GM12878 (cell line): ENCODE data around the gene AADACL2. TPM values are rescaled to one million over a fixed set of nuclear protein-coding genes. Genes with fewer than 3 reads are reported as not detected.

Source experiments
- ATAC-seq: fragments of 200-7000 bp; cut with Tn5 transposase; 3 replicates; pipeline ENCODE4 v1.9.1; 2020; ENCODE audit warnings: mild to moderate bottlenecking, moderate library complexity
- BruUV-seq: library from RNA; stranded (reverse); fragments of 400-500 nt; replicated peaks from 2 replicates; lab custom pipeline; 2021; lab: Mats Ljungman, UMichigan
- CTCF ChIA-PET: fragments of 300-600 bp; sonication (Branson Sonifier 250); formaldehyde crosslinking; extraction: SDS; loops from one replicate; lab custom pipeline; 2021; ENCODE audit warnings: inconsistent platforms; lab: Yijun Ruan, JAX
- POLR2A ChIA-PET: fragments of 350-600 bp; formaldehyde crosslinking; extraction: SDS; loops from one replicate; lab custom pipeline; 2021; ENCODE audit warnings: inconsistent platforms; lab: Charles Lee
- RAD21 ChIA-PET: fragments of 300-600 bp; sonication (Branson Sonifier 250); formaldehyde crosslinking; loops from one replicate; lab custom pipeline; 2023; ENCODE audit warnings: antibody characterized with exemption; ENCODE audit not compliant: unreplicated experiment; lab: Charles Lee
- SMC1A ChIA-PET: fragments of 300-600 bp; sonication (Branson Sonifier 250); formaldehyde crosslinking; loops from one replicate; lab custom pipeline; 2023; ENCODE audit not compliant: unreplicated experiment, uncharacterized antibody; lab: Charles Lee
- DNase-seq: peaks from one replicate; pipeline ENCODE4 v3.0.0-alpha.2; 2011; ENCODE audit warnings: low read depth, low spot score
- FAIRE-seq: peaks from 3 replicates; lab custom pipeline; 2011; peaks lifted over from hg19 to GRCh38; lab: Jason Lieb, UNC
- H2AFZ ChIP-seq: 2 replicates; pipeline ENCODE4 v1.6.0; 2011; ENCODE audit warnings: low read depth, low read length, control low read depth; ENCODE audit not compliant: control insufficient read depth
- H3K27ac ChIP-seq: 2 replicates; pipeline ENCODE4 v1.5.1; 2011; ENCODE audit warnings: control low read depth; ENCODE audit not compliant: control insufficient read depth, insufficient read depth
- H3K27me3 ChIP-seq, 2 experiments: replicated peaks in 1 of 2; 2 replicates each; pipeline versions ENCODE4 v1.6.0 to v1.6.1; 2011; ENCODE audit warnings: low read length in 1 of 2; ENCODE audit not compliant: control insufficient read depth in 2 of 2, insufficient read depth in 2 of 2
- H3K36me3 ChIP-seq, 2 experiments: 2 replicates each; pipeline ENCODE4 v1.5.1; 2011; ENCODE audit warnings: low read length in 1 of 2; ENCODE audit not compliant: control insufficient read depth in 2 of 2, insufficient read depth in 2 of 2
- H3K4me1 ChIP-seq: 2 replicates; pipeline ENCODE4 v1.6.1; 2011; ENCODE audit warnings: mild to moderate bottlenecking, low read length, moderate library complexity, mixed read lengths; ENCODE audit not compliant: control insufficient read depth, insufficient read depth
- H3K4me2 ChIP-seq: 2 replicates; pipeline ENCODE4 v1.6.0; 2011; ENCODE audit warnings: control low read depth; ENCODE audit not compliant: control insufficient read depth, insufficient read depth
- H3K4me3 ChIP-seq: fragments of 200-600 bp; sonication (generic); 2 replicates; pipeline ENCODE4 v1.5.1; 2016
- H3K79me2 ChIP-seq: 2 replicates; pipeline ENCODE4 v1.6.0; 2011; ENCODE audit warnings: low read length; ENCODE audit not compliant: control insufficient read depth, insufficient read depth
- H3K9ac ChIP-seq: 2 replicates; pipeline ENCODE4 v1.8.0; 2011; ENCODE audit warnings: low read length, control low read depth, mixed read lengths; ENCODE audit not compliant: control insufficient read depth, insufficient read depth
- H3K9me3 ChIP-seq: replicated peaks from 3 replicates; pipeline ENCODE4 v1.5.1; 2011; ENCODE audit warnings: mild to moderate bottlenecking, low read length; ENCODE audit not compliant: control insufficient read depth, insufficient read depth
- H4K20me1 ChIP-seq: 2 replicates; pipeline ENCODE4 v1.6.0; 2011; ENCODE audit not compliant: control insufficient read depth, insufficient read depth
- ATF3 ChIP-seq: IDR thresholded peaks from 2 replicates; pipeline ENCODE4 v1.6.1; 2011; ENCODE audit warnings: low read depth, mild to moderate bottlenecking, low read length, moderate library complexity, borderline replicate concordance; ENCODE audit errors: extremely low read depth
- EED ChIP-seq: sonication (generic); IDR thresholded peaks from 2 replicates; pipeline ENCODE4 v1.6.1; 2016; ENCODE audit warnings: antibody characterized with exemption, low read depth
- IRF4 ChIP-seq: IDR thresholded peaks from 2 replicates; pipeline ENCODE4 v1.6.1; 2011; ENCODE audit warnings: low read depth, low read length
- NFIC ChIP-seq: IDR thresholded peaks from 2 replicates; pipeline ENCODE4 v1.6.1; 2012; ENCODE audit warnings: low read depth, mild to moderate bottlenecking, inconsistent platforms, low read length, moderate library complexity
- PML ChIP-seq: IDR thresholded peaks from 2 replicates; pipeline ENCODE4 v1.6.1; 2012; ENCODE audit warnings: low read length, inconsistent platforms
- PRDM15 ChIP-seq: fragments of 450-650 bp; formaldehyde crosslinking; IDR thresholded peaks from 2 replicates; pipeline ENCODE4 v1.4.0; 2020; ENCODE audit warnings: mild to moderate bottlenecking, moderate library complexity
- SUPT20H ChIP-seq: IDR thresholded peaks from 2 replicates; pipeline ENCODE4 v1.6.1; 2011; ENCODE audit warnings: low read depth, mild to moderate bottlenecking, low read length, moderate library complexity, borderline replicate concordance; ENCODE audit not compliant: control insufficient read depth
- ZNF24 ChIP-seq: fragments of 450-650 bp; IDR thresholded peaks from 2 replicates; pipeline ENCODE4 v1.6.1; 2017; ENCODE audit warnings: antibody characterized with exemption, mild to moderate bottlenecking
- ZNF622 ChIP-seq: fragments of 450-650 bp; IDR thresholded peaks from 2 replicates; pipeline ENCODE4 v1.6.1; 2017; ENCODE audit warnings: mild to moderate bottlenecking, inconsistent platforms
- WGBS: methylation state at CpG from one replicate; pipeline ENCODE4 v1.1.6; 2016; ENCODE audit warnings: low lambda C conversion rate; ENCODE audit not compliant: insufficient replicate concordance, insufficient coverage; ENCODE audit errors: missing lambda C conversion rate; 5-methylcytosine and 5-hydroxymethylcytosine counted together
- in situ Hi-C: fragments of 300-500 bp; cut with MboI; formaldehyde crosslinking; loops from 9 replicates; pipeline ENCODE4 v1.14.3; 2018; ENCODE audit warnings: mixed read lengths
- intact Hi-C: fragments of 100-400 bp; cut with micrococcal nuclease; formaldehyde crosslinking; loops from one replicate; pipeline ENCODE4 v1.14.2; 2022; ENCODE audit not compliant: unreplicated experiment
- polyA plus RNA-seq, 11 experiments: library from polyadenylated mRNA; depleted of rRNA in 4 of 11; unstranded in 6 of 11; stranded (reverse) in 5 of 11; fragments of >200 nt; fragmentation: Nextera tagmentation in 4 of 11; fragmentation: Illumina TruSeq in 1 of 11; extraction: Ambion mirVana in 4 of 11; extraction: Trizol in 1 of 11; gene quantifications; 1 replicate in 1 of 11; 2 replicates in 10 of 11; pipeline versions ENCODE4 v1.2.1 to v1.2.3, GENCODE V29; 2011 to 2016; ENCODE audit warnings: inconsistent platforms in 2 of 11, missing spikeins in 2 of 11, low read depth in 1 of 11
- total RNA-seq, 4 experiments: library from RNA; depleted of rRNA in 3 of 4; stranded (reverse); fragments of >200 nt in 3 of 4; fragmentation: Illumina TruSeq in 1 of 4; extraction: Trizol in 1 of 4; gene quantifications; 2 replicates each; pipeline versions ENCODE4 v1.2.1 to v1.2.3, GENCODE V29; 2013 to 2021

AADACL2 gene
- total and polyA plus RNA-seq, 10 of the 15 experiments (the other 5 are each of a cell fraction or from before 2014, with no cell fraction given), result not detected

DNA sequence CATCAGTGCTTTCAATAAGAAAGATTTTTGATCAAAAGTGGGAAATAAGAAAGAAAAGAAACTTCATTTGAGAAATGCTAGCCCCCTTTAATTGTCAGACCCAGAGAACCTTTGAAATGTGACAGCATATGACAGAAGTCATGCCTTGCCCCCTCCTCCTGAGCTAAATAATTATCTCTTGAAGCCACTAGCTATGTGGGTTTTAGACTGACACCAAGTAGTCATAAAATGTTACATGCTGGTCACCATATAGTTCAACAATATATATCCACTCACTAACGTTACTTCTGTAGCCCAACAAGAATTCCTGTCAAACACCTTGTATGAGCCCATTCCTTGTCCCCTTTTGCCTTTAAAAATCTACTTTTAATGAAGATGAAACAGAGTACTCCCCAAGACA lies 43.1 kb upstream of the AADACL2 start:
- intact Hi-C loops, result no loop called here
- no peak overlapping the region for H2AFZ ChIP-seq
- 0% methylated on average over 1 of the region's 1 CpG for WGBS

More for the DNA sequence above, 43.1 kb upstream of the AADACL2 start:
- Histone ChIP-seq H3K4me2 (no peak overlapping the region), H4K20me1 (no peaks in the 10 kb centered on the region), H3K79me2 (no peaks in the 10 kb centered on the region), H3K9ac (no peak overlapping the region), H3K27ac (no peak overlapping the region), H3K36me3 (no peaks in the 10 kb centered on the region), H3K4me1 (no peaks in the 10 kb centered on the region), H3K27me3 (no peaks in the 10 kb centered on the region), H3K9me3 (no peaks in the 10 kb centered on the region), H3K4me3 (no peak overlapping the region)
- DNase-seq (no peak), ATAC-seq (no peak), FAIRE-seq (no peak)
- BruUV-seq, result no TSS peak
- ChIA-PET SMC1A (interaction anchor here (0.9 kb wide), 1 partner anchor 28 kb away, joined by 3 read pairs; no protein-coding TSS in a partner anchor), RAD21 (no interaction called here), POLR2A (no interaction called here), CTCF (no interaction called here)
- in situ Hi-C loops, result no loop called here
- no peak for TF ChIP-seq PML
- TF ChIP-seq NFIC, result no peak
- no peak for TF ChIP-seq SUPT20H
- TF ChIP-seq IRF4, result no peak
- TF ChIP-seq PRDM15, result no peak
- no peak for TF ChIP-seq ZNF622
- no peak for TF ChIP-seq ATF3
- no peak for TF ChIP-seq ZNF24
- TF ChIP-seq EED, result no peak
